ENCODE results near the gene LILRB5.
A peak's percentile ranks its signal among the peaks of the same experiment; 100 is the strongest.
"Not testable (repeated sequence)": the region's sequence is repeated elsewhere in the genome, so short reads cannot be mapped to it uniquely, and the experiment has no call there.

The LILRB5 gene

GRCh38 chr19:54209811-54210494, 47.1 kb downstream of the LILRB5 start:
- peak; percentile 36 for DNase-seq

DNA sequence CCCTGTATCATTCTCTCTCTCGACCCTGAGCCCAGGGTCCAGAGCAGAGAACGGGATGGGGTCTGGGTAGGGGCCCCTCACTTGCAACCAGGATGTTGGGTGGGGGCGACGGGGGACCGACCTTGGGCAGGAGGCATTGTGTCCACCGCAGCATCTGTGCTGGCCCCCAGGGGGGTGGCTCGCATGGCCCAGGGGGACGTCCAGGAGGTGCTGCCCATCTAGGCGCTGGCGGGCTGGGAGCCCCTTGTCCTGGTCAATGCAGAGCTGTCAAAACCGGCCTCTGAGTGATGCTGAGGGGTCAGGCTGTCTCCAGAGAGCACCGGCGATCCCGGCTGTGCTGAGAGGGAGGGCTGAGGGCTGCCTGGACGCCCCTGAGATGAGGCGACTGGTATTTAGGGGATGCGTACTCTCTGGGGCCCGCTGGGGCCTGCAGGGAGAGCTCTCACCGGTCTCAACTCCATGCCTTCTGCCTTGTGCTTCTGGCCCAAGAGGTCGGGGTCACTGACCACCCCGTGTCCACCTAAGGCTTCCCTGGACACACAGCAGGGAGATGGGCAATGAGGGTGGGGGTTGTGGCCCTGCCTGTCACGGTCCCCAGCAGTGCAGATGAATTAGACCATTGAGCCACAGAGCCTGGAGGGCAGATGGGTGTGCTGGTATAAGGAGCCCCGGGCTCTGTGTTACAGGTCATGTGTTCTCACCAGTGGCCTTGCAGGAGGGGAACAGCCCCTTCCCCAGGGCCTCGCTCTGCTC, 47.8 kb downstream of the LILRB5 start:
- no peak for DNase-seq

DNA sequence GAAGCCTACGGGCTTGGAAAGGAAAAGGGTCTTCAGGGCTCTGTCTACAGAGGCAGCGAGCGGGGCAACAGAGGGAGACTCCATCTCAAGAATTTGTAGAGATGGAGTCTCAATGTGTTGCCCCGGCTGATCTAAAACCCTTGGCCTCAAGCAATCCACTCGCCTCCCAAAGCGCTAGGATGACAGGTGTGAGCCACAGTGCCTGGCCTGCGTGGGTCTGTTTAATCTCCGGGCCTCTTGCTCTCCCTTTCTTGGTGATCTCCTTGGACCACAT, 48.4 kb downstream of the LILRB5 start:
- DNase-seq = no peak

GRCh38 chr19:54207983-54208783, 48.9 kb downstream of the LILRB5 start:
- peak; percentile 41 for DNase-seq

GRCh38 chr19:54207676-54207982, 49.4 kb downstream of the LILRB5 start:
- no peak for DNase-seq

DNA sequence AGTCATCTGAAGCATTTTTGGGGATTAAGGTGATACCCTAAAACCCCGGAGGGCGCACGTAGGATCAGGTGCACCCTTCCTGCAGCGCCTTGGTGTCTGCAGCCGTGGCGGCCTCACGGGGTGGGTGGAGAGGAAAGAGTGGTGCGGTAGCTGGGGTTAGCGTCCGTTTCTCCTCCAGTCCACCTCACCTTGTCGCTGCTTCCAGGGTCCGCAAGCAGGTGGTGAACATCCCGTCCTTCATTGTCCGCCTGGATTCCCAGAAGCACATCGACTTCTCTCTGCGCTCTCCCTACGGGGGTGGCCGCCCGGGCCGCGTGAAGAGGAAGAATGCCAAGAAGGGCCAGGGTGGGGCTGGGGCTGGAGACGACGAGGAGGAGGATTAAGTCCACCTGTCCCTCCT, 49.9 kb downstream of the LILRB5 start:
- DNase-seq = not testable (repeated sequence)

GRCh38 chr19:54206831-54207177, 50.3 kb downstream of the LILRB5 start:
- DNase-seq = no peak

DNA sequence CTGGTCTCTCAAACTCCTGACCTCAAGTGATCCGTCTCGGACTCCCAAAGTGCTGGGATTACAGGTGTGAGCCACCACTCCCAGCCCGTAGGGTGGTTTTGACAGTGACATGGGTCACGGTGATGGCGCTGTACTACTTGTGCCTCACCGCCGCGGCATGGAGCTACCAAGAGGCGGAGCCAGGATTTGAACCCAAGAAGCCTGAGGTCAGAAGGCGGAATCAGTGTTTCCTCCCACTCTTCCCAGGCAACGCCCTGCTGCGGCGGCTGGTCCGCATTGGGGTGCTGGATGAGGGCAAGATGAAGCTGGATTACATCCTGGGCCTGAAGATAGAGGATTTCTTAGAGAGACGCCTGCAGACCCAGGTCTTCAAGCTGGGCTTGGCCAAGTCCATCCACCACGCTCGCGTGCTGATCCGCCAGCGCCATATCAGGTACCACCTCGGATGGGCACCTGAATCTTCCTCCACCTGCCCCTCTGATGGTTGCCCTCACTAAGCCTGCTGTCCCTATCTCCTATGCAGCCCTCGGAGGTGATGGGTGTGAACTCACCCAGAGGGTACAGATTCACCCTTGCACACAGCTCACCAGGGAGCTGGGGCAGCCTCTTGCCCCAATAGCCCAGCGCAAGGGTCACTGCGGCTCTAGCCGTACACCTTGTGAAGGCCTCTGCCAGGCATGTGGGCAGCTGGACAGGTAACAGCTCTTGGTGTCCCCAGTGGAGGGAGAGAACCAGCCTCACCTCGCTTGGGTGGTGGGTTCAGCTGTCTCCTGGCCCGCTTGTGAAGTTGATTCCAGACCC, 50.8 kb downstream of the LILRB5 start:
- DNase-seq = no peak

DNA sequence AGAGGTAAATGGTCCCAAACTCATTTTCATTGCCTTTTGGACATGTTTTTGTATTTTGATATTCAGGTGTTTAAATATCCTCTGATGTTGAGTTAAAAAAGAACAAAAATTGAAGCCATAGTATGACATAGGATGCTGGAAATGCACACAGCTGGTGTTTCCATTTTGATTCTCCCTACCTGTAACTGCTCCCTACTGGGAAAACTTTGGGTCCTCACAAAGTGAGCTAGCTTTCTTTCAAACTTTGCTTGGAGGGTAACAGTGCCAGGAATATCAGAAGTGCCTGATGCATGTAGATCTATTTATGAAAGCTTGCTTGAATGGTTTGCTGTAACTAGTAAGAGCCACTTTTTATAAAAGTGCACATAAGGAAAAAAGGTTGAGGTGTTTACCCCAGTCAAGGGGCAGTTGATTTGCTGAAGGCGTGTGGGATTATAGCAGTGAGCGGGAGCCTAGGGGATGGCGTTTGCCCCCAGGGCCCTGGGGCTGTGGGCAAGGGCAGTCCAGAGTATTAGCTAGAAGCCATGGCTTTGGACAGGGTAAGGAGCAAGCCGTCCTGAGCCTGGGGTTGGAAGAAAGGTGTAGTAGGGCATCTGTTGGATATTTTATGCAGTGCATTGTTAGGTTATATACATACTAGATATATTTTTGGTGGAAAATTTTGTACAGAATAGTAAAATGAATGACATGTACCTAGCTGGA, 52.2 kb downstream of the LILRB5 start:
- no peak for DNase-seq

- DNase-seq = no peak
These were observed 53.9 kb downstream of the LILRB5 start for GRCh38 chr19:54203151-54203611.

- DNase-seq = no peak
These were observed 55.1 kb downstream of the LILRB5 start for GRCh38 chr19:54201980-54202379.

GRCh38 chr19:54201172-54201701, 55.8 kb downstream of the LILRB5 start:
- no peak for DNase-seq
